ENCODE data around the gene GPR3.

The GPR3 gene

DNA sequence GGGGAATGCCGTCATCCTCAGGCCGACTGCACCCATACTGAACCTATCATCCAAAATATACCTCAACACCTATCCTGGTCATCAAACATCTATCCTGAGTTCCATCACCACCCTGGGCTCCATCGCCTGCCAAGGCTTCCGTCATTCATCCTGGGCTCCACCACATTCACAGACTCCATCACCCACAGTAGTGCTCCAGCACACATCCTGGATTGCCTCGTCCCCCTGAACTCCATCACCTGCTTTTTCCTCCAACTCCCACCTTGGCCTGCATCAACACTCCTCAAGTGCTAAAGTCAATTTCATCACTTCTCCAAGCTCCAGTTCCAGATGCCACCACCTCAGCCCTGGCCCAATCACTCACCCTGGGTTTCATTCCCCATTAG lies 33.5 kb upstream of the GPR3 start:
- no peak for DNase-seq

DNA sequence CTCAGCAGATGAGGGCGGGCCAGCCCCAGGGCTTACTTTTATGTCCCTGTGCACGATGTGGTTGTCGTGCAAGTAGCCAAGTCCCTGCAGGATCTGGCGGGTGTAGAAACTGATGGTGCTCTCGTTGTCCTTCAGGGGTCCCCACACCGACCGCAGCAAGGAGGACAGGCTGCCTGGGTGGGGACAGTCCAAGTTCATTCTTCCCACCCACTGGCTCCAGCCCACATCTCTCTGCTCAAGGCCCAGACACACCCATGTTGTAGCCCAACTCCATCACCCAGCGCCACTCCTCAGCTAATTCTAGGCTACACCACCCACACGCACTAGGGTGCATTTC lies 32.6 kb upstream of the GPR3 start:
- DNase-seq, result no peak

DNA sequence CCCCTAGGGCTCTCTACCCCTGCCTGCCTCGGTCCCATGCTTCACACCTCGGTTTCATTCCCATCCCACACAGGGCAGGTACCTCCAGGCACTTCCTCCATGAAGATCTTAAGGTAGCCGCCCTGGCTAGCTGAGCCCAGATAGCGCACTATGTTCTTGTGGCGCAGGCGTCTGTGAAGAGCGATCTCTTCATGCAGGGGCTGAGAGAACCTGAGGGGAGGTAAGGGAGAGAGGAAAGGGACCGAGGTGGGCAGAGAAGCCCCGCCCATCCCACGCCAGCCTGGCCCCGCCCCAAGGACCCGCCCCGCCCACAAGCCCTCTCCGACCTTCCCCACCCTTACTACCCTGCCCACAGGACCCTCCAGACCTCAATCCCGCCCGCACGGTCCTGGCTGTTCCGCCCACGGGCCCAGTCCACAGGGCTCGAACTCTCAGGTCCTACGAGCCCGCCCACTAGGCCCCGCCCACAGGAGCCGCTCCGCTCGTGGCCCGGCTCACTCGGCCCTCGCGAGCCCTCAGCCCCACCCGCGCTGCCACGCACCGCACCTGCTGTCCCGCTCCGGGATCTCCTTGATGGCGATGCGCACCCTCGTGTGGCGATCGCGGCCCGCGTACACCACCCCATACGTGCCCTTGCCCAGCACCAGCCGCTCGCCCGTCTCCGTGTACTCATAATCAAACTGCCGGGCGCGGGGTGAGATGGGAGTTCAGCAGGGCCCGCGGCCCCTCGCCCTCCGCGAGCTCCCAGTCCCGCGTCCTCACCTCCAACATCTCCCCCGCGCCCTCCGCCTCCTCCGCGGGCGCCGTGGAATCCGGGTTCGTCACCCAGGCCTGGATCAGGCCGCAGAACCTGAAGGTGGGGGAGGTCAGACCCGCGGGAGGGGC lies 32.0 kb upstream of the GPR3 start:
- DNase-seq, result peak; percentile 68

DNA sequence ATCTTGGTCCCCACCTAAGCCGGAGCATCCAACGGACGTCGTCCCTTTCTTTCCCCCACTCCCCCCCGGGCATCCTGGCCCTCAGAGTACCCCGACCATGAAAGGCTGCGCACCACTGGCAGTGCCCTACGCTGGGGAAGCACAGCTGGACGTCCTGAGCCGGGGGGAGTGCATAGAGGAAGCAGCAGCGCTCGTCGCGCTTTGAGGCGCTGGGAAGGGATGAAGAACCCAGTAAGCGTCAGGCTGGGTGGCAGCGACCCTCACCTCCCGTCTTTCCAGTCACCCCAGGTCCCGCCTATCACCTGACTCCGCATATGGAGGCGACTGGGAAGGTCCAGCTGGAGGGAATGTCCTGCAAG lies 31.4 kb upstream of the GPR3 start:
- DNase-seq, result no peak

DNA sequence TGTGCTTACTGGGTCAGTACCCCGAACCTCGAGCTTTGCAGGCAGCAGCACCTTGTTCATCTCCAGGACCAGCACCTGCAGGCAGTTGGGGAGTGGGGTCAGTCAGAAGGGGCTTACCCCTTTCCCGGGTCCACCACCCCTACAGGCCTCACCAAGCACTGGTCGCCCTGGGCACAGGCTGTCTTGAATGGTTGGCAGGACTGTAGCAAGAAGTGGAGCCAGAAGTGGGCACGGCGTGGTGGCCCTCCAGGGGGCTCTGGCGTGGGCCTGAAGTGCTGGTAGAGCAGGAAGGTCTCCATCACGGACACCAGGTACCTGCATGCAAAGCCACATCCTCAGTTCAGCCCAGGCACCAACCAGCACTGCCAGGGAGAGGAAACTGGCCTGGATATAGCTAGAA lies 30.9 kb upstream of the GPR3 start:
- DNase-seq, result no peak

DNA sequence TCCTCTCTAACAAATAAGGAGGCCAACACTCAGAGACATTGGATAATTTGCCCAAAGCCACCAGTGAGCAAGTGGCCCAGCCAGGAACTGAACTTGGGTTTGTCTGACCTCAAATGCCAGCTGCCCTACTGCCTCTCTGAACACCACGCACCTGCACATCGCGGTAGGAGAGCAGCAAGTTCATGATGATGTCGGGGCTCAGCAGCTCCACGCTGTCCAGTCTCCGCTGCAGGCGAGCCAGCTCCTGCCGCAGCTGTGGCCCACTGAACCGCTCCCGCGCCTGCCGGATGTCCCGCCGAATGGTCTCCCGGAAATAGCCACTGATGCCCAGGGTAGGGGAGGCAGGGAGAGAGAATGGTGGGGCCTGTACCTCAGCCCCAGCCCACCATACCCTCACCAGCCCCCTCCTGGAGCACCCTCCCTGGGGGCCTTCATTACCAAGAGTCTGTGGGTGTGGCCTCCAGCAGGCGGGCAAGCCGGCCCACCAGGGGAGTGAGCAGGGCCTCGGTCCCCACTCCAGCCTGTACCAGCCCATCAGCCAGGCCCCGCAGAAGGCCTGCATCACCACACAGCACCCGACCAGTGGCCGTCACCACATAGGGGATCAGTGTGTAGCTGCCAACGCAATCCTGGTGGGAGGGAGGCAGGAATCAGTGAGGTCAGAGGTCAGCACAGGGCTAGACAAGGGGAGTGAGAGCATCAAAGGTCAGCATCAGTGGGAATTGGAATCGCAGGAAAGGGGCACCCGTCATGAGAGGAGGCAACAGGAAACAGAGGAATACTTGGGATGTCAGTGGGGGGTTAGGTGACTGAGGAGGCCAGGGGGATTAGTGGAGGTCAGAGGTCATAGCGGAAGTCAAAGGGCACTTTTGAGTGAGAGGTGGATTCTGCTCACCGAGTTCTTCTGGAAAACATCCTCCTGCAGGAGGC lies 28.4 kb upstream of the GPR3 start:
- DNase-seq, result no peak

DNA sequence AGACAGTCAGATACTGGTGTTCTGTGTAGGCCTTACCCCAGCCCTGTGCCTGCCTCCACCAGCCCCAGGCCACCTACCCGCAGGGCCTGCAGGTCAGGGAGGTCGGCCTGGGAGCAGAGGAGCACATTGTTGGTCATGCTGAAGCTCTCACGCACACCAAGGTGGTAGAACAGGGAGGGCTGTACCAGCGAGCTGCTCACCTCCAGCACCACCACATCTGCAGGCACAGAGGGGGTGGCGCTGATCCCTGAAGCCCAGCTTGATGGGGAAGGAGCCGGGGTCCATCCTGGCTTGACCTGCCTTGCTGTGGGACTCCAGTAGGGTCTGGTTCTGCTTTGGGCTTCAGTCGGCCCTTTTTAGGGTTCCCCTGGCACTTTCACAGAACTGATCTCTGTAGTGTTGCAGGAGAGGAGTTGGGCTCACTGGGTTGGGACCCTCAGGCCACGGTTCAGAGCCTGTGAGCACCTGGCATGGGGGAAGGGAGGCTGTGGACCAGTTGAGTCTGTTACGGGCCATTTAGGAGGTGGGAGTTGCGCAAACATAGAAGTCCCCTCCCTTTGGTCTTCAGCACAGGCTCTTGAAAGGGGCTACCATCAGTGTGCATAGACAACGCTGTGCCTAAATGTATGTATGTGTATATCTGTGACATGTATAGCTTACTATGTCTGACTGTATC lies 27.6 kb upstream of the GPR3 start:
- no peak for DNase-seq

DNA sequence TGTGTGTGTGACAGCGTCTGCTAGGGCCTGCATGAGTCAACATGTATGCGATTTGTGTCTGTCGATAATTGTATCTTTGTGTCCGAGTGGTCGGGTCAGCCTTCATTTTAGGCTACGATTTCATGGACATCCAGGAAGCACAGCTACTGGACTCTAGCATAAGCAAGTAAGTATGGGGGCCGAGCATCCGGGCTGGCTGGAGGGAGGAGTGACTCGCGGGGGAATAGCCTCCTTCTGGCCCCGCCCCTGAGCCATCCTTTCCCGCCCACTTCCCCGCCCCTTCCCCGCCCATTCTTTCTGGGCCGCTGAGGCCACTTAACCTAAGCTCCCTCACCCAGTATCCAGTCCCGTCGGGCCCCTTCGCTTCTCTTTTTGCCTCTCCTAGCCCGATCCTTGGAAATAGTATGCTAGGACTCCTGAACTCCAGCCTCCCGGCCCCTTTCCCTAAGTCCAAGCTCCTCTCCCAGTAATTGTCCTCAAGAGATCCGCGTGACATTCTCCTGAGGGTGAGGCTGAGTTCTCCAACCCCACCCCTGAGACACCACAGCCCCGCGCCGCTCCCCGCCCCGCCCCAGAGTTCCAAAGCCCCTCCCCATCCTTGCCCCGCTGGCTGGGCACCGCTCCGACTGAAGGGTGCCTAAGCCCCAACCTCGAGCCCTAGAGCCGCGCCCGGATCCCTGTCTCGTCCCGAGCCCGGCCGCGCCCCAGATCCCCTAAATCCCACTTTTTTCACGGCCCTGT lies 26.9 kb upstream of the GPR3 start:
- DNase-seq, result peak; percentile 86

DNA sequence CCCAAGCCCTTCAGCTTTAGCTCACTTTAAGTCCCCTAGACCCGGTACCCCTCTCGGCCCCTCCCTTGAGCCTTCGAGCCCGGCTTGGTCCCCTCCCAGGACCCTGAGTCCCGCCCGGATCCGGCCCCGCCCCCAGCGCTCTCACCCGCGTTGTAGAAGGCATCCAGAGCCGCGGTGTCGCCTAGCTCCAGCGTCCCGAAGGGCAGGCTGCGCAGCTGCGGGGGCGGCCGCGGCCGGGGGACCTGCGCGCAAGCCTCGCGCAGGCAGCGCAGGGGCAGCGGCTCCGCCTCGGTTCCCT lies 26.4 kb upstream of the GPR3 start:
- DNase-seq, result peak; percentile 75

DNA sequence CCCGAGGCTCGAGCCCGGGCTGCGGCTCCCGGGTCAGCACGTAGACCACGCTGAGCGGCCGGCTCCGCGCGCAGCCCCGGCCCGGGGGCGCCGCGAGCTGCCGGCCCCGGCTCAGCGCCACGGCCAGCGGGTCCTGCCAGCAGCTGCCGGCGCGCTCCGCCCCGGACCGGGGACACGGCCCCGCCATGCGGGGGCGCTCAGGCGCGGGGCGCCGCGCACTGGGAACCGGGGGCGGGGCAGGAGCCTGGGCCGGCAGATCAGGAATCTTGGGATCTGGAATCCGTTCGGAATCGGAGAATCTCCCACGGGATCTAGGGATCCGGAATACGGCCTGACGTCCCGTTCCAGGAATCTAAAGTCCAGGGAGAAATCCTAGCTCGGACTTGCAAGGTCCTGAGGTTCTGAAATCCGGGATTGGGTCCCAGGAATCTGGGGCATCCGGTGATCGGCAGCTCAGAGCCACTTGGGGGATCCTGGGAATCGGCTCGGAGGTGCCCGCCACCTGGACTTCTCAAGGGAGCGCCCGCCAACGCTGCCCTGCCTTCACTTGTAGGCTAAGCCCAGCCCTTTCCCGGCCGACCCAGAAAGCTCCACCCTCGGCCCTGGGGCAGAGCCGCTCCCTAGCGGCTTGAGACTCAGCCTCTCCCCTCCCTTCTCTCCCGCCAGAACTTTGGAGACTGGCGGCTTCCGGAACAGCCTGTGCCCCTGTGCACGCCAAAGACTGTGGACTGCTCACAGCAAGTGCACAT lies 25.8 kb upstream of the GPR3 start, which contains the start of gene MAP3K6:
MAP3K6 (minus strand) TSS at position 551 of the 749 bp plus-strand sequence; CDS start at position 187, 364 bp downstream.
- DNase-seq, result peak; percentile 27

DNA sequence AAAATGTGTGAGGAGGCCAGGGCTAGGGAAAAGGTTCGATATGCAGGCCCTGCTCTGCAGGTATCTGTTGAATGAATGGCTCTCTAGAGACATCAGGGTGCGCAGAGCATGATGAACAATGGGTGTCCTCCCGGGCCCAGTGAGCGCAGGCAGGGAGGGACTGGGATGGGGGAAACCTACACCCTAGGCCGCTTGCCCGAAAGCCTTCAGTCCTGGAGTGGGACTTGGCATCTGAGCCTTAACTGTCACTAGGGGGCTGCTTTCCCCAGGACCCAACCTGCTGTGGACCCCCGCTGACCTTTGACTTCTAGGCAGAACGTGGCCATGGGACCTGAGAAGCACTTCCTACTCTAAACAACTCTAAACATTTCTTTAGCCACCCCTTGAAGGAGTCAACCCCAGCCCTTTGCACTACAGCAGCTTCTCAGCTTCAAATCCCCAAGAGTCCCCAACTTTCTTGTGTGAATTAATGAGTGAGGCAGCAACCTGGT lies 25.2 kb upstream of the GPR3 start:
- no peak for DNase-seq

DNA sequence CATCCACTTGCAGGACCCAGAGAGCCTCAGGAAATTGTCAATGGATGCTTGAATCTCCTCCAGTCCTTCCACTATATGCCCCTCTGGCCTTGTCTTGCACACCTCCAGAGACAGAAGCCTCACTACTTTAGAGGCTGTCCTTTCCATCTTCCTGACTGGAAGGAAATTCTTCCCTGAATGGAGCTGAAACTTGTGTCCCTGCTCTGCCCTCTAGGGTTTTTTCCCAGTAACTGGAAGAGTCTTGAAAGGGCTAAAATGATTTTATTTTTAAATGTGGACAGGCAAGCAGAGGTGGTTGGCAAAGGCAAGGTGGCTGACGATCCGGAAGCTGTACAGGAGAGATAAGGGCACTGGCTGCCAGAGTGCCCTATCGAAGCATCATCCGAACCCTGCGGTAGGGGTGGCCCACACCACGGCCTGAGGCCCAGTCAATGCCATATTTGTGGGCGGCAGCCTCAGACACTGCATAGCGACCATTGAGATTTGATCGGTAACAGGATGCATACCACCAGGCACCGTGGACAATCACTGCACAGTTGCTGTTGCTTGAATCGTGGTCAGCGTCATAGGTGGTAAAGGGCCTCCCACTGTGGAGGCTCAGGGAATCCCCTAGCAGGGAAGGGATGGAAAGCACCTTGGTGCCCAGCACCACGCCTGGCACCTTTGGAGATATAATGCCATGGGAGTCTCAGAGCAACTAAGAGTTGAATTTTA lies 23.4 kb upstream of the GPR3 start:
- no peak for DNase-seq

DNA sequence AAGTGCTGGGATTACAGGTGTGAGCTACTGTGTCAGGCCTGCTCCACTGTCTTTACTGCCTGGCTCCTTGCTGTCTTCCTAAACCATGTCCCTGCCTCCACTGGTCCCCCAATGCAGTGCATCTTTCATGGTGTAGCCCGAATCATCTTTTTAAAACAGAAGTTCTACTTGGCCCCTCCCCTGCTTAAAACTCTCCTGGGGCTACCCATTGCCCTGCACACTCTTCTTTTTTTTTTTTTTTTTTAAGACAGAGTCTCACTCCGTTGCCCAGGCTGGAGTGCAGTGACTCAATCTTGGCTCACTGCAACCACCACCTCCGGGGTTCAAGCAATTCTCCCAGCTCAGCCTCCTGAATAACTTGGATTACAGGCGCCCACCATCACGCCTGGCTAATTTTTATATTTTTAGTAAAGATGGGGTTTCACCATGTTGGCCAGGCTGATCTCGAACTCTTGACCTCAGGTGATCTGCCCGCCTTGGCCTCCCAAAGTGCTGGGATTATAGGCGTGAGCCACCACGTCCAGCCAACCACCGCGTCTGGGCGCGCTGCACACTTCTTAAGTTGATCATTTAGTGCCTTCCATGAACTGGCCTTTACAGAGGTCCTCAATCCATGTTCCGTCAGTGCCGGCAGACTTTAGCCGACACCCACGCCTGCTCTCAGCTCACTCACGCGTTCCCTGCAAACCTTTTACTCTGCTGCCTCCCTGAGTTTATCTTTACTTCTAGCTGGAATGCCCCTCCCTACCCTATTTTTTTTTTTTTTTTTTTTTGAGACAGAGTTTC lies 20.2 kb upstream of the GPR3 start:
- DNase-seq, result no peak

DNA sequence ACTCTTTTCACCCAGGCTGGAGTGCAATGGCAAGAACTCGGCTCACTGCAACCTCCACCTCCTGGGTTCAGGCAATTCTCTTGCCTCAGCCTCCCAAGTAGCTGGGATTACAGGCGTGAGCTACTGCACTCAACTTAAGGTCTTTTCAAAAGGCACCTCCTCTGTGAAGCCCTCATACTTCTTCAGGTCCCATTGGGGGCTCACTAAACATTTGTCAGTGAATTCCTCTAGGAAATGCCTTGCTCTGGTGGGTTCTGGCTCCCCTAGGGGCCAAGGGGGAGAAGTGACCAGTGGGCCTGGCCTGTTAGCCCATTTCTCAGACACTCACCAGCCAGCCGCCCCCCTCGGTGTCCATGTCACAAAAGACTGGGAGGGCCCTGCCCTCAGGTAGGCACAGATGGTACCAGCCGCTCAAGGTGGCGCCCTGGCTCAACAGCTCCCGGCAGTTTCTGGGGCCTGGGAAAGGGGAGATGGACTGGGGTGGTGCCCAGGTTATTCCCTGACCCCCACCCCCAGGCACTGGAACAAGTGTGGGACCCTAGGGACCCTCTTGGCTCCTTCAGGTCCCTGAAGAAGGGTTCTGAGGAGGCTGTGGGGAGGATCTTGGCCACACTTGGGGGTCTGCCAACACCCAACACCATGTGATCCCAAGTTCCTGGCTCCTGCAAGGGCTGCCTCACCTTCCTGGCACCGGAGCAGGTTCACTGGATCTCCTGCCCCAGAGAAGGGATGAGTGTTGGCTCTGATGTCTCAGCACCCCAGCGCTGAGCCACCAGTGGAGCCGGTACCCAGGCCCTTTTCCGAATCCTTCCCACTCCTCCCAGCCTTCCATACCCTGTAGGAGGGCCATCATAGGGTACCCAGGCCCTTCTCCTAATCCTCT lies 19.4 kb upstream of the GPR3 start:
- no peak for DNase-seq

DNA sequence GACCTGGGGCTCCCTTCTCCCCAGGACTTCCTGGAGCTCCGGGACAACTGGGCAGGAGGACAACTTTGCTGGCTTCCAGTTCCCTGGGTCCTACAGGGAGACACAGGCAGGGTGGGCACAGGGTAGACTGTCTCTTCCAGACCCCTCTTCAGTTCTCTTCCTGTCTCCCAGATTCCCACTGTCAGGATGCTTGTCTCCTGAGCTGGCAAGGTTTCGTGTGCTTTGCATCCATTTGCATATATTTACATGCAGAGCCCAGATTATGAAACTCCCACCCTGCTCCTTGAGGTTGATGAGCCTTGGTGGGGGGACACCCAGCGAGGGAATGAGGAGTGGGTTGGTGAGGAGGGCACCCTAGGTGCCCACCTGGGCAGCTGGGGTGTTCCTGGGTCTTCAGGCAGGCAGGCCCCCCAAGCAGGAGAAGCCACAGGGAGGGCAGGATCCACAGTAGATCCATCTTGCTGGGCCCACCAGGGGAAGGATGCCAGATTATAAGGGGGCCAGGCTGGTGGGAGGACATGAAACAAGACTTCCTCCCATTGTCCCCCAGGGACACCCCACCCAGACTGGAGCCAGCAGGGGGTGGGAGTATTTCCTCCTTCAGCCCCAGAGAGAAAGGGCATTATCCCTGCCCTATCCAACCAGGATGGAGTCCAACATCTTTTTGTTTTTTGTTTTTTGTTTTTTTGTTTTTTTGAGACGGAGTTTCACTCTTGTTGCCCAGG lies 17.9 kb upstream of the GPR3 start, which contains the start of gene FCN3:
FCN3 (minus strand) TSS at position 463 of the 725 bp plus-strand sequence; CDS start at position 457, 6 bp downstream.
- DNase-seq, result no peak

DNA sequence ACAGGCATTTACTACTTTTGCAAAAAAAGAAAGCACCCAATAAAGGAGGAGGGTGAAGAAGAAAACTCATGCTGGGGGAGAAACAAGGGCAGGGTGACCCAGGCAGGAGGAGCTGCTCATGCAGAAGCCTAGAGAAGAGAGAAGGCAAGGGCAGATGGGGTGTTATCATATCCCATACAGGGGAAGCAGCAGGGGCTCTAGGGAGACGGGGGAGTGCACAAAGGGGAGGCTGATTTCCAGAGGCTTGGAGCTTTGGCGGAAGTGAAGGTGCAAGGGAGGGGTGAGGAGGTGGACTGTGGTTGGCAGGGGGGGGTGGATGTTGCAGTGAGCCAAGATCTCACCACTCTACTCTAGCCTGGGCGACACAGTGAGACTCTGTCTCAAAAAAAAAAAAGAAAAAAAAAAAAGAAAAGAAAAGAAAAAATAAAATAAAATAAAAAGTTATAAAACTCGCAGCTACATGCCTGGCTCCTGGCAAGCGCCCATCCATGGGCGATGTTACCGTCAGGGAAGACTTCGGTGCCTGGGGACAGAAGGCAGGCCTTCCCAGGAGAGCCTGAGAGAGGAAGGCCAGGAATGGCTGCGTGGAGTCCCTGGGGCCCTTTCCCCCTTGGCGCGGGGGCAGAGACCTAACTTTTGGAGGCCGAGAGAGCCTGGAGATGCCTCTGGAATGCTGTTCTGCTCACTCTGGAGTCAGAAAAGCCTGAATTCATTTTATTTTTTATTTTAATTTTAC lies 14.5 kb upstream of the GPR3 start:
- DNase-seq, result no peak

DNA sequence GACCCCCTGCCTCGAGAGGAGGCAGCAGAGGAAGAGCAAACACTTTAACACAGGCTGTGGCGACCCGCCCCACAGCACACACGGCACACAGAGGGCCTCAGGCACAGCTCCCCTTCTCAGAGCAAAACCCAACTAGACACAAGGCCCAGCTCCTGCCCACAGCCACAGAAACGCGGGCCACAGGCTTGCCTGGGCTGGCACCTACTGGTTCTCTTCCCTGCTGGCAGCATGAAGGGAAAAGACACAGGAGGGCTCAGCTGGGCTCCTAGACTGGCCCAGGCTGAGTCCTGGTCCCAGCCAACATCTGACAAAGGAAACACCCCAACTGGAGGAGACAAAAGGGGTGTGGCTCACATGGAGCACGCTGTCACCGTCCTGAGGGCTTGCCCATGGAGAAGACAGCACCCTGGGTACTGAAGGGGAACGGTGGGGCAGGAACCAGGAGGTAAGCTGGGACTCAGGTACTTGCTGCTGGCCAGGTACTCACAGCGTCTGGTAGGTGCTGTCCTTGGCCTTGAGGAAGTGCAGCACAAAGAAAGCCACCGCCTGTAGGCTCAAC lies 12.8 kb upstream of the GPR3 start:
- DNase-seq, result no peak
